ENCODE data around the gene ZNF780A.

DNA sequence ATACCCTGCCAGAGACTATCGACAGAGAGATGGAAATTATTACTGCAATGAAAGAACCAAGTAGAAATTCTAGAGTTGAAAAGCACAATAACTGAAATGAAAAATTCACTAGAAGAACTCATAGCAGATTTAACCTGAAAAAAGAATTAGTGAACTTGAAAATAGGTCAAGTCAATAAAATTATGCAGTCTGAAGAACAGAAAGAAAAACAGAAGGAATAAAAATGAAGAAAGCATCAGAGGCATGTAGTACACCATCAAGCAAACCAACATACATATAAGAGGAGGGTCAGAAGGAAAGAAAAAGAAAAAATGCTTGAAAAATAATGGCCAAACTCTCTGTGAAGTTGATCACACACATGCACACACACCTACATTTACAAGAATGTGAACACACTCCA, 31.1 kb downstream of the ZNF780A start:
- TF ChIP-seq, protein P1, sequence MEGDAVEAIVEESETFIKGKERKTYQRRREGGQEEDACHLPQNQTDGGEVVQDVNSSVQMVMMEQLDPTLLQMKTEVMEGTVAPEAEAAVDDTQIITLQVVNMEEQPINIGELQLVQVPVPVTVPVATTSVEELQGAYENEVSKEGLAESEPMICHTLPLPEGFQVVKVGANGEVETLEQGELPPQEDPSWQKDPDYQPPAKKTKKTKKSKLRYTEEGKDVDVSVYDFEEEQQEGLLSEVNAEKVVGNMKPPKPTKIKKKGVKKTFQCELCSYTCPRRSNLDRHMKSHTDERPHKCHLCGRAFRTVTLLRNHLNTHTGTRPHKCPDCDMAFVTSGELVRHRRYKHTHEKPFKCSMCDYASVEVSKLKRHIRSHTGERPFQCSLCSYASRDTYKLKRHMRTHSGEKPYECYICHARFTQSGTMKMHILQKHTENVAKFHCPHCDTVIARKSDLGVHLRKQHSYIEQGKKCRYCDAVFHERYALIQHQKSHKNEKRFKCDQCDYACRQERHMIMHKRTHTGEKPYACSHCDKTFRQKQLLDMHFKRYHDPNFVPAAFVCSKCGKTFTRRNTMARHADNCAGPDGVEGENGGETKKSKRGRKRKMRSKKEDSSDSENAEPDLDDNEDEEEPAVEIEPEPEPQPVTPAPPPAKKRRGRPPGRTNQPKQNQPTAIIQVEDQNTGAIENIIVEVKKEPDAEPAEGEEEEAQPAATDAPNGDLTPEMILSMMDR (IDR thresholded peaks at IDR 0.05; ENCODE audit: low read depth, low read length): no peak
- TF ChIP-seq EZH2phosphoT487 (IDR thresholded peaks at IDR 0.05; ENCODE audit: low read depth): no peak

Measured in OCI-LY3 (cell line).